Measurements from ENCODE around the gene RFNG. TPM values are rescaled to one million over a fixed set of nuclear protein-coding genes. Genes with fewer than 3 reads are reported as not detected.
A peak's percentile ranks its signal among the peaks of the same experiment; 100 is the strongest.

Gene RFNG
- total RNA-seq, 1 experiment from 2014 or later = 43.4 TPM

DNA sequence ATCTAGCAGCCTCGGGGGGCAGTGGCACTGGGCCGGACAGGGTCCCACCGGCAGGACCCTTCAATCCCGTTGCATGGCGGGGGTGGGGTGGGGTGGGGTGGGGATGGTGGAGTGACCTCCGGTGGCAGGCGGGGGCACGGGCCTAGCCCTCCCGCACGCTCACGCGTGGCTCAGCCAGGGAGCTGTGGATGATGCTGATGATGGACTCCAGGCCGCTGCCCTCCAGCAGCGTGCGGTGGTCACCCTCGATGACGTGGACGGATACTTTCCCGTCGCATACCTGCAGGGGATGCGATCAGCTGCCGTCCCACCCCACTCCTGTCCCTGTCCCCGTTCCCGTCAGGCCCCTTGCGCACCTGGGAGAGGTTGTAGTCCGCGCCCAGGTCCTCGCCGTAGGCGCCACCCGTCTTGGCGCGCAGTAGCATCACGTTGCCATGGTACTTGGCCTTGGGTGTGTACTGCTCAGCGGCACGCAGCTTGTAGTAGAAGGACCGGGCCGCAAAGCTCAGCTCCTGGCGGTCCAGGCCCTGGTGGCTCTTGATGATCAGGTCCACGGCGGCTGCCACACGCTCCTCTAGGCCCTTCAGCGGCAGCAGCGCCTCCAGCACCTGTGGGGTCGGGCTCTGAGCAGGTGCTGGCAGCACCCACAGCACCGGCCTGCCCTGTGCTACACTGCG lies 27.5 kb upstream of the RFNG start:
- no TSS peak for BruUV-seq (replicated peaks)
- ChIA-PET CTCF (interaction anchor here (0.6 kb wide), 1 partner anchor 149 kb away, joined by 5 read pairs; no protein-coding TSS in a partner anchor), POLR2A (no interaction called here)
- Histone ChIP-seq H3K27me3 (ENCODE audit: control insufficient read depth, insufficient read depth, low read length) (no peaks in the 10 kb centered on the region), H3K36me3 (ENCODE audit: control insufficient read depth, insufficient read depth, low read length) (peaks cover 3% of the 10 kb centered on the region), H3K4me3 (ENCODE audit: low read depth in 2 of 2, low read length in 2 of 2) (no peak overlapping the region), H3K9me3 (ENCODE audit: control insufficient read depth, insufficient read depth, low read depth, low read length) (no peaks in the 10 kb centered on the region), H3K27ac (ENCODE audit: low read length) (no peak overlapping the region), H3K4me1 (ENCODE audit: control insufficient read depth, insufficient read depth, low read length) (peaks cover 25% of the 10 kb centered on the region)
- DNase-seq (ENCODE audit: low read depth, low spot score) (no peak), ATAC-seq (no peak)
- TF ChIP-seq POLR2AphosphoS5 (IDR thresholded peaks at IDR 0.05; ENCODE audit: low read depth, low read length) (peak; percentile 28; the same call in 1 of the 2 replicates), SIN3A (IDR thresholded peaks at IDR 0.05; ENCODE audit: borderline replicate concordance, insufficient read depth, low read depth, low read length) (no peak)
- intact Hi-C loops (cut with micrococcal nuclease; ENCODE audit: unreplicated experiment) (no loop called here), in situ Hi-C loops (cut with HindIII; ENCODE audit: low pct_unique_long_range_greater_than_20kb, low sequenced_read_pairs) (no loop called here)

DNA sequence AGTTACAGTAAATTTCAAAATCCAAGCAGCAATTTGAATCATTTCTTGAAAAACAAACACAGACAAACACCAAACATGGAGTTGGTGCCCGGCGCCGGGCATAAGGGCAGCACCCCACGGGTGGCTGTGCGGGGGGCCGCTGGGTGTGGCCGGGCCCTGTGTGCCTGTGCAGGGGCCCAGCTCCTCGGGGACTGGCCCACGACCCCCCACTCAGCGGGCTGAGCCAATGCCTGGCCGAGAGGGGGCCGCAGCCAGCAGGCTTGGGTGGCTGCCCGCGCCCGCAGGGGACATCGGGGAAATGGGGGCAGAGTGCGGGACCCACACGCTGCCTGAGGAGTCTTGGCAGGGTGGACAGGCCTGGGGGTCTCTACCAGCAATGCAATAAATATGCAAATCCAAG lies 26.8 kb upstream of the RFNG start:
- TF ChIP-seq SIN3A (IDR thresholded peaks at IDR 0.05; ENCODE audit: borderline replicate concordance, insufficient read depth, low read depth, low read length) = no peak
- ChIA-PET POLR2A (no interaction called here), CTCF (interaction anchor here (0.6 kb wide), 1 partner anchor 148 kb away, joined by 5 read pairs; no protein-coding TSS in a partner anchor)
- BruUV-seq (replicated peaks) = no TSS peak
- Histone ChIP-seq H3K36me3 (ENCODE audit: control insufficient read depth, insufficient read depth, low read length) (no peaks in the 10 kb centered on the region; the same call in none of the 2 replicates), H3K27me3 (ENCODE audit: control insufficient read depth, insufficient read depth, low read length) (no peaks in the 10 kb centered on the region), H3K4me1 (ENCODE audit: control insufficient read depth, insufficient read depth, low read length) (peaks cover 25% of the 10 kb centered on the region), H3K4me3 (ENCODE audit: low read depth in 2 of 2, low read length in 2 of 2) (no peak overlapping the region), H3K9me3 (ENCODE audit: control insufficient read depth, insufficient read depth, low read depth, low read length) (no peaks in the 10 kb centered on the region), H3K27ac (ENCODE audit: low read length) (peak overlapping the region; percentile 41; the same call in 1 of the 2 replicates)
- in situ Hi-C loops (cut with HindIII; ENCODE audit: low pct_unique_long_range_greater_than_20kb, low sequenced_read_pairs) (no loop called here), intact Hi-C loops (cut with micrococcal nuclease; ENCODE audit: unreplicated experiment) (no loop called here)
- no peak for DNase-seq (ENCODE audit: low read depth, low spot score)
- ATAC-seq = no peak

DNA sequence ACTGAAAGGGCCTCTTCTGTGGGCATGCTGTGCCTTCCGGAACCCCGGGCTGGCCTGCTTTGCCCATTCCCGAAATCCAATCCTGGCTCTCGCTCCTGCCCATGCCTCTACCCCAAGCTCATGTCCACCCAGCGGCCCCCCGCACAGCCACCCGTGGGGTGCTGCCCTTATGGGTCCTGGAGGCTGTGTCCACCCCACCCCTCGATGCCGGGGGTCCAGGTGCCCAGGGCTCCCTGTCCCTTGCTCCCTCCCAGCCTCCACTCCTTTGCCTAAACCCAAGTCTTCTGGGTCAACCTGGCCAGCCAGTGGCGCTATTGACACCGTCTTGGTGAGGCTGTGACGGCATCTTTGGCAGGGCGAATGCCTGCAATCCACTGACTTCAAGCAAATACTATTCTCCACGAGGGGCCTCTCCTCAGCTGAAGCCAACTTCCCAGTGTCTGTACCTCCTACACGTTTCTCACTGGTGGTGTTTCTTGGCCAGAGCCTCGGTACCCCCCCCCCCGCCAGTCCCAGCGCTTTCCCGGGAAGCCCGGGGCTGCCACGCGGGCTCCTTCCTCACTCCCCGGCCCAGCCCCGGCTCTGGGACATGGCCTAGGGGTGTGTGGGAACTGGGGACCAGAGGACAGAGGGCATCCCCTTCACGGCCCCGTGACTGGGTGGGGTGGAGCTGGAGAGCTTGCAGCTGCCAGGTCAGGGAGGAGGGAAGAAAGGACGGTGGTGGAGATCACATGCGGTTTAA lies 26.2 kb upstream of the RFNG start:
- ChIA-PET CTCF (interaction anchor here (0.6 kb wide), 1 partner anchor 47 kb away, joined by 4 read pairs; no protein-coding TSS in a partner anchor), POLR2A (interaction anchor here (0.6 kb wide), 1 partner anchor 15 kb away, joined by 6 read pairs; no protein-coding TSS in a partner anchor)
- Histone ChIP-seq H3K27me3 (ENCODE audit: control insufficient read depth, insufficient read depth, low read length) (no peaks in the 10 kb centered on the region), H3K36me3 (ENCODE audit: control insufficient read depth, insufficient read depth, low read length) (no peaks in the 10 kb centered on the region; the same call in none of the 2 replicates), H3K4me3 (ENCODE audit: low read depth in 2 of 2, low read length in 2 of 2) (no peak overlapping the region), H3K4me1 (ENCODE audit: control insufficient read depth, insufficient read depth, low read length) (peaks cover 25% of the 10 kb centered on the region), H3K27ac (ENCODE audit: low read length) (peak overlapping the region; percentile 41; the same call in 1 of the 2 replicates), H3K9me3 (ENCODE audit: control insufficient read depth, insufficient read depth, low read depth, low read length) (no peaks in the 10 kb centered on the region)
- TF ChIP-seq TCF7L2 (IDR thresholded peaks at IDR 0.05; ENCODE audit: low read depth, low read length) = no peak
- TF ChIP-seq, protein P1, sequence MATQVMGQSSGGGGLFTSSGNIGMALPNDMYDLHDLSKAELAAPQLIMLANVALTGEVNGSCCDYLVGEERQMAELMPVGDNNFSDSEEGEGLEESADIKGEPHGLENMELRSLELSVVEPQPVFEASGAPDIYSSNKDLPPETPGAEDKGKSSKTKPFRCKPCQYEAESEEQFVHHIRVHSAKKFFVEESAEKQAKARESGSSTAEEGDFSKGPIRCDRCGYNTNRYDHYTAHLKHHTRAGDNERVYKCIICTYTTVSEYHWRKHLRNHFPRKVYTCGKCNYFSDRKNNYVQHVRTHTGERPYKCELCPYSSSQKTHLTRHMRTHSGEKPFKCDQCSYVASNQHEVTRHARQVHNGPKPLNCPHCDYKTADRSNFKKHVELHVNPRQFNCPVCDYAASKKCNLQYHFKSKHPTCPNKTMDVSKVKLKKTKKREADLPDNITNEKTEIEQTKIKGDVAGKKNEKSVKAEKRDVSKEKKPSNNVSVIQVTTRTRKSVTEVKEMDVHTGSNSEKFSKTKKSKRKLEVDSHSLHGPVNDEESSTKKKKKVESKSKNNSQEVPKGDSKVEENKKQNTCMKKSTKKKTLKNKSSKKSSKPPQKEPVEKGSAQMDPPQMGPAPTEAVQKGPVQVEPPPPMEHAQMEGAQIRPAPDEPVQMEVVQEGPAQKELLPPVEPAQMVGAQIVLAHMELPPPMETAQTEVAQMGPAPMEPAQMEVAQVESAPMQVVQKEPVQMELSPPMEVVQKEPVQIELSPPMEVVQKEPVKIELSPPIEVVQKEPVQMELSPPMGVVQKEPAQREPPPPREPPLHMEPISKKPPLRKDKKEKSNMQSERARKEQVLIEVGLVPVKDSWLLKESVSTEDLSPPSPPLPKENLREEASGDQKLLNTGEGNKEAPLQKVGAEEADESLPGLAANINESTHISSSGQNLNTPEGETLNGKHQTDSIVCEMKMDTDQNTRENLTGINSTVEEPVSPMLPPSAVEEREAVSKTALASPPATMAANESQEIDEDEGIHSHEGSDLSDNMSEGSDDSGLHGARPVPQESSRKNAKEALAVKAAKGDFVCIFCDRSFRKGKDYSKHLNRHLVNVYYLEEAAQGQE (IDR thresholded peaks at IDR 0.05; ENCODE audit: insufficient read depth in 1 of 2, low read depth in 2 of 2, low read length in 1 of 2) = 0 out of 4 replicates have a peak, but pooled peaks of 1 of the 2 experiments have one; percentile 6
- 0 out of 2 replicates have a peak, but pooled peaks have one; percentile 26 for TF ChIP-seq SIN3A (IDR thresholded peaks at IDR 0.05; ENCODE audit: borderline replicate concordance, insufficient read depth, low read depth, low read length)
- peak; percentile 78 for TF ChIP-seq POLR2AphosphoS5 (IDR thresholded peaks at IDR 0.05; ENCODE audit: low read depth, low read length)
- TF ChIP-seq, protein P2, sequence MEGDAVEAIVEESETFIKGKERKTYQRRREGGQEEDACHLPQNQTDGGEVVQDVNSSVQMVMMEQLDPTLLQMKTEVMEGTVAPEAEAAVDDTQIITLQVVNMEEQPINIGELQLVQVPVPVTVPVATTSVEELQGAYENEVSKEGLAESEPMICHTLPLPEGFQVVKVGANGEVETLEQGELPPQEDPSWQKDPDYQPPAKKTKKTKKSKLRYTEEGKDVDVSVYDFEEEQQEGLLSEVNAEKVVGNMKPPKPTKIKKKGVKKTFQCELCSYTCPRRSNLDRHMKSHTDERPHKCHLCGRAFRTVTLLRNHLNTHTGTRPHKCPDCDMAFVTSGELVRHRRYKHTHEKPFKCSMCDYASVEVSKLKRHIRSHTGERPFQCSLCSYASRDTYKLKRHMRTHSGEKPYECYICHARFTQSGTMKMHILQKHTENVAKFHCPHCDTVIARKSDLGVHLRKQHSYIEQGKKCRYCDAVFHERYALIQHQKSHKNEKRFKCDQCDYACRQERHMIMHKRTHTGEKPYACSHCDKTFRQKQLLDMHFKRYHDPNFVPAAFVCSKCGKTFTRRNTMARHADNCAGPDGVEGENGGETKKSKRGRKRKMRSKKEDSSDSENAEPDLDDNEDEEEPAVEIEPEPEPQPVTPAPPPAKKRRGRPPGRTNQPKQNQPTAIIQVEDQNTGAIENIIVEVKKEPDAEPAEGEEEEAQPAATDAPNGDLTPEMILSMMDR (IDR thresholded peaks at IDR 0.05) = no peak
- ATAC-seq = peak; percentile 52
- BruUV-seq (replicated peaks) = no TSS peak
- intact Hi-C loops (cut with micrococcal nuclease; ENCODE audit: unreplicated experiment) (no loop called here), in situ Hi-C loops (cut with HindIII; ENCODE audit: low pct_unique_long_range_greater_than_20kb, low sequenced_read_pairs) (no loop called here)
- DNase-seq (ENCODE audit: low read depth, low spot score) = no peak

All from Panc1 (cell line).